HG02981 (cell line): Measurements from ENCODE around the gene RPAP2.
"Not testable (repeated sequence)": the region's sequence is repeated elsewhere in the genome, so short reads cannot be mapped to it uniquely, and the experiment has no call there.

Source experiments
- ATAC-seq: cut with Tn5 transposase; IDR thresholded peaks from one replicate; pipeline ENCODE4 v1.9.1; 2021; ENCODE audit warnings: mild to moderate bottlenecking, moderate library complexity; ENCODE audit not compliant: unreplicated experiment

The RPAP2 gene

DNA sequence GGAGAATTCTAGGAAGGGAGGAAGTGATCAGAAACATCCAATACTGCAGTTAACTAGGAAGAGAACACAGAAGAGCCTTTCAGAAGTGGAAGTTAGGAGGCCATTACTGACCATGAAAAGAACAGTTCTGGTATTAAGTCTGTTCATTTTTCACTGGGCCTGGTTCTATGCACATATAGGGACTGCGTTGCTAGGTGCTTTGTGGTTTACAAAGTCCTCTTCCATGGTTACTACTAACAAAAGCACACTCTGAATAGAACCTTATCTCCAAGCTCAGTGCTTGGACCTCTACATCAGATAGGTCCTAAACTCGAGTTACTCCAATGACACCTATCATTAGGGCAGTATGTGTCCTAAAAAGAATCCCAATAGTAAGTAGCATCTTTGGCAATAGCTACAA lies 75.4 kb downstream of the RPAP2 start:
- ATAC-seq, result no peak

DNA sequence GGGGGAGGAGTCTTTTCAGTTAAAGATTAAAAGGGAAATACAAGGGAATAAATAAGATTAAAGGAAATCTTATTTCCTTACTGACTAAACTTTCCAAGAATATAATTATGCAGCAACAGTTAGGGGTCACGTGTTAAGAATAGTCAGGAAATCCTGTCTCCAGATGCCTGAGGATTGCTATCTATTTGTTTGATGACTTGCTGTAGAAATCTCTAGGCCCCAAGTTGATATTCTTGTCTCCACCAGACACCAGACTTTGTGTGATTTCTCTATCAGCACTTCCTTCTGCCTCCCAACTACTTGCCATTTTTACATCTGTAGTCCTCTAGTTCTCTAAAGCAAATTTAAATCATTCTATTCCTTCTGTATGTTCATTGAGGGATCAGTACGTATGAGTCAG lies 77.5 kb downstream of the RPAP2 start:
- ATAC-seq, result no peak

DNA sequence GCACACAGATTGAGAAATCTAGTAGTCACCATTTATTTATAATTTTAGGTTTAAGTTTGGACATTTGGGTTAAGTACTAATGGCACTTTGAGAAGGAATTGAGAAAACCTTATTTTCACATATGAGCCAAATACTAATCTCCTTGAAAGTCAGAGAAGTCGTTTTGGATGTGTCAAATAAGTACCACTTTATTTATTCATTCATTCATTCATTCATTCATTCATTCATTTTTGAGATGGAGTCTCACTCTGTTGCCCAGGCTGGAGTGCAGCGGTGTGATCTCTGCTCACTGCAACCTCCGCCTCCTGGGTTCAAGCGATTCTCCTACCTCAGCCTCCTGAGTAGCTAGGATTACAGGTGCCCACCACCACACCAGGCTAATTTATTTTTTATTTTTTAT lies 79.1 kb downstream of the RPAP2 start:
- not testable (repeated sequence) for ATAC-seq

DNA sequence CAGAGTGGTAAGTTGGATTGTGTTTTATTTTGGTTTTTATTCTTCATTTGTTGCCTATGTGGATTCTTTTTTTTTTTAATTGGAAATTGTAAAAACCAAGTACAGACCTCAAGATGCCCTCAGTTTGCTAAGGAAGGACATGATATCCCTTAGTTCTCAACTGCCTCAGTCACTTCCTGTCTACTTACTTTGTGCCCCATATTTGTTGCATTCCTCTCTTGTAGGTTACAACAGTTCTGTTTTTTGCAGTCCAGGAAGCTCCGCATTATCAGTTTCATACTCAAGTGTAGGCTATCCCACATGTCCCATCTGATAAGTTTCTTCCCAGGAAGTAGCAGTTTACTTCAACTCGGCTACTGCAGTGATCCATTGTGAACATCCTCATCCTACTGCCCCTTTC lies 82.0 kb downstream of the RPAP2 start:
- no peak for ATAC-seq

DNA sequence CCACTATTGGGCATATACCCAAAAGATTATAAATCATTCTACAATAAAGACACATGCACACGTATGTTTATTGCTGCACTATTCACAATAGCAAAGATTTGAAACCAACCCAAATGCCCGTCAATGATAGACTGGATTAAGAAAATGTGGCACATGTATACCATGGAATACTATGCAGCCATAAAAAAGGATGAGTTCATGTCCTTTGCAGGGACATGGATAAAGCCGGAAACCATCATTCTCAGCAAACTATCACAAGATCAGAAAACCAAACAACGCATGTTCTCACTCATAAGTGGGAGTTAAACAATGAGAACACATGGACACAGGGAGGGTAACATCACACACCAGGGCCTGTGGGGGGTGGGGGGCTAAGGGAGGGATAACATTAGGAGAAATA lies 95.1 kb downstream of the RPAP2 start:
- not testable (repeated sequence) for ATAC-seq

DNA sequence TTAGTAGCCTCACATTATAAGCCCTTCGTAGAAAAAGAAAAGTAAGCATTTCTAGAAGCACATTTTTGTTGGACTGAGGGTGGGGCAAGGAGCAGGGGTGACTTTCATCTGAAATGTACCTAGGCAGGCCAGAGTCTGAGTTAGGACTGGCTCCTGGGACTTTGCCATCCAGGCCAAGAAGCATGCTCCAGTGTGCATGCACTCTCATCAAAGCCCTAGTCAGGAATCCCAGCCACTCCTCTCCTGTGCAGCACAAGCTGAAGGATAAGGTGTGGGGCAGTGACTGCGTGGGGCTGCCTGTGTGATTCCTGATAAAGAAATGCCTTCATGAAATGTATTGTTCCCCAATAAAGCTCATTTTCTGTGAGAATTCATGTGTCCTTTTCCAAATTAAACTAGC lies 99.7 kb downstream of the RPAP2 start:
- ATAC-seq, result no peak

DNA sequence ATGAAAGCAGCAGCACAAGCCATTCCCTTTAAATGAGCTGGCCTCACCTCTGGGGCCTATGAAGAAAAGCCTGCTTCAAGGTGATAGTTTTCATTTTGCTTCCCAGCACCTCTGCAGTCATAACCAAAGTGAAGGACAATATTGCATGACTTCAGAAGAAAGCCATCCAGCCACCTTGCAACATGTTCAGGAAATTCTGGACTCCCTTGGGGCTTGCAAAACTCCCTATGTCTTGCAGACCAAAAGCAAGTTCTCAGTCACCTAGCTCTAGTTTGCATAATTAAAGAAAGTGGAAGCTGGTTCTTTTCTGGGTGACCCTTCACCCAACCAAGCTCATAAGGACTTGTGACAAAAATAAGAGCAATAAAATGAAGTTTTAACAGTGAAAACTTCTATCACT lies 100.2 kb downstream of the RPAP2 start:
- ATAC-seq, result peak; percentile 95

DNA sequence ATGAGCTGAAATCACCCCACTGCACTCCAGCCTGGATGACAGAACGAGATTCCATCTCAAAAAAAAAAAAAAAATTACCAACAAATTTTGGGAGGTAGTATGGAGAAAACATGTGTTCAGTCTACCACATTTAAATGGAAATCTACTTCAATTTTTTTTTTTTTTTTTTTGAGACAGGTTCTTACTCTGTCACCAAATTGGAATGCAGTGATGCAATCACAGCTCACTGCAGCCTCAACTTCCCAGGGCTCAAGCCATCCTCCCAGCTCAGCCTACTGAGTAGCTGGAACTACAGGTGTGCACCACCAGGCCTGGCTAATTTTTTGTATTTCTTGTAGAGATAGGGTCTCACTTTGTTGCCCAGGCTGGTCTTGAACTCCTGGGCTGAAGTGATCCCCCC lies 105.8 kb downstream of the RPAP2 start:
- no peak for ATAC-seq

DNA sequence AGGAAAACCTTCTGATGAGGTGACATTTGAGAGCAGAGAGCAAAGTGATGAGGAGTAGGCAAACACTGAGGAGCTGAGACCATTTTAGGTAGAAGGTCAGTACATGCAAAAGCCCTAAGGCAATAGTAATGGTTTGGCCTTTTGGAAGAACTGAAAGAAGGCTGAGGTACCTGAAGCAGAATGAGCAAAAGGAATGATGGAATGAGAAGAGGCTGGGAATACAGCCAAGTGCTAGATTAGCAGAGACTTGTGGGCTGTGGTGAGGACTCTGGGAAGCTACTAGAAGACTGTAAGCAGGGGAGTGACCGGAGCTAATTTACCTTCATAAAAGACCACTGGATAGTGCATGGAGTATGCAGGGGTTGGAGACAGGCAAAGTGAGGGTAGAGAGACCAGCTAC lies 110.0 kb downstream of the RPAP2 start:
- no peak for ATAC-seq

DNA sequence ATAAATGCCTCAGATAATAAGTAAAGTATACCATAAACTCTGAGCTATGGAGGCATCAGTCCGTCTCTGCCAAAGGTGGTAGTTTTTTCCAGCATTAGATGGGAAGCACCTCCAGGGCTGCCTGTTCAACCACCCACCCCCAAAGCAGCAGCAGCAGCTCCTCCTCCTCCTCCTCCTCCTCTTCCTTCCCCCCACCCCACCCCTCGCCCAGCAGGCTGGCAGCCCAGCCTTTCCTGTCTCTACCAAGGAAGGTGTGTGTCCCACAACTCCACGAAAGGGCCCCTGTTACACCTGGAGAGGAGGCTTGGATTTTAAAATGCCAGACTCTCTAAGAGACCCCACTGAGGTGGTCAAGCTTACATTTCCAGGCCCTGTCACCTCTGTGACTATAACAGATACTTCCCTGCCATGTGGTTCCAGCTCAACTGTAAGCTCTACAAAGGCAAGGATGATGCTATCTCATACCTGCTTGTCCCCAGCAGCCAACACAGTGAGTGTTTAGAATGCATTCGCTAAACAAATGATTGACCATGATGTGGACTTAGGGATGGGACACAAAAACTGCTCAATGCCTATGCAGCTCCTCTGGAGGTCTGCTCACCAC lies 111.2 kb downstream of the RPAP2 start:
- ATAC-seq, result no peak

DNA sequence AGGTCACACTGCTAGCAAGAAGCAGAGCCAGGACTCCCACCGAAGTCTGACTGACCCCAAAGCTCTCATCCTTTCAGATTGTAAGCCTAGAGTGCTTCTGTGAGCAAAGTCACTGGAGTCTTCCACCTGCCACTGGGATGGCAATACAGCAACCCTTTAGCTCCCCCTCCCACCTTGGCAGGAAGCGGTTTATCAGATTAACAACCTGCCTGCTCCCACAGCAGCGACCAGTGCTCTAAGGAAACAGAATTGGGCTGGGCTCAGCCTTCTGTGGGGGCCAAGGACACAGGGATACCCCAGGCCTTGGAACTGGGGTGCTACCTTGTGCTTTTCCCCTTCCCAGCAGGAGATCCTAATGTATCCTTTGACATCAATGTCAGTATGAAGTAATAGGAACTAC lies 111.8 kb downstream of the RPAP2 start:
- no peak for ATAC-seq

DNA sequence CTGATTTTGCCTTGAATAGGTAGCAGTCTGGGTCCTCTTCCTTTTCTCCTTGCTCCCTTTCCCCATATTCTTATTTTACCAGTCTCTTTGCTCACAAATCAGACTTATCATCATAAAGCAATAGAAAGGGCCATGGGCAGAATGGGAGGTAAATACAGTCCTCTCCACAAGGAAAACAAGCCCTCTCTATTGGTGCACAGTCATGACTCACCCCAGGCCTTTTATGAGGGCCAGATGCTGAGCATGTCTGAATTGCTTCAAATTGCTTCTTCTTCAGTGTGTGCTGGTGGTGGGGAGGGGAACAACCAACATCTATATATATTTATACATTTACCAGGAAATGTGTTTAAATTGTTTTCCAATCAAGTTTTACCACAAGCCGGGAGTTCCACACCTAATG lies 112.7 kb downstream of the RPAP2 start:
- ATAC-seq, result no peak

DNA sequence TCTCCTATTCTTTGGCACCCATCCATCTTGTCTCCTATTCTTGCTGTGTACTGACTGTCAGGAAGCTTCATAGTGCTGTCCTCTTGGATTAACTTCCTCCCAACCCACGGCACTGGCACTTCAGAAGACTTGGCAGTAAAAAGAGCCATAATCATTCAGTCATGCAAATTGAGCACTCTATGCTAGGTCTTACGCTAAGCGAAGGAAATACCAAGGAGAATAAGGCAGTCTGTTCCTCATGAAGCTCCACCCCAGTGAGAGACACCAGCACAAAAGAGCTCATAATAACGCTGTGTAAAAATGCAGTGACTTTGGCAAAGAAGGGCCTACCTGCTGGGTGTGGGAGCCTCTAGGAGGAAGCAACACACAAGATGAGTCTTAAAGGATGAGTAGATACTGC lies 120.8 kb downstream of the RPAP2 start:
- ATAC-seq, result no peak

DNA sequence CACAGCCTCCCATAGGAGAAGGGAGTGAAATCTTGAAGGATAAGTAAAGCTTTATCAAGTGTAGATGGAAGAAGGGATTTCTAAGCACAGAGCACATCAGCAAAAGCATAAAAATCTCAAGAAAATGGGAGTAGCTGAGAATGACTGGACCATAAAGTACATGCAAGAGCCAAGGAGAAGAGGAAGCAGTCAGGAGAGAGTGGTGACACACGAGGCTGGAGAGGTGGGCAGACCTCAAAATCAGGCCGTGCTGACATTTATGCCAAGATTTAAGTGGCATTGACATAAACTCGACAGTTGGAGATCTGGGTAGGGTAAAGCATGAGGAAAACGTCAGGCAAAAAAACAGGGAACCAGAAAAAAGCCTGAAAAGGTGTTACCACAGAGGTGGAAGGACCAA lies 125.5 kb downstream of the RPAP2 start:
- ATAC-seq, result no peak

DNA sequence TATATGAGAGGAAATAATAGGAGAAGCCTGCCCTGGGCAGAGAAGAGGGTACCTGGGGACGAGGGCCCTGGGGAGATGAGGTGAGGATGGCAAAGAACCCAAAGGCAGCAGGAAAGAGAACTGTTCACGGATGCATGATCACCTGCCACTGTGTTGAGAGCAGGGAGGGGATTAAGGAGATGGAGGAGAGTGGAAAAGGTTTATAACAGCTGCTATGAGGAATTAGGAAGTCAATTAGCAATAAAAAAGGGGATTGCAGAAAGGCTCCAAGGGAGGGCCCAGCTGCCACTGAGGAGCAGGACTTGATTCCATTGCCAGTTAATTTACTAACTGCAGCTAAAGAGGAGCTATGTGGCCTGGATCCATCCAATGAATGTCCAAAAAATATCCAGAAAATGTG lies 126.8 kb downstream of the RPAP2 start:
- no peak for ATAC-seq

DNA sequence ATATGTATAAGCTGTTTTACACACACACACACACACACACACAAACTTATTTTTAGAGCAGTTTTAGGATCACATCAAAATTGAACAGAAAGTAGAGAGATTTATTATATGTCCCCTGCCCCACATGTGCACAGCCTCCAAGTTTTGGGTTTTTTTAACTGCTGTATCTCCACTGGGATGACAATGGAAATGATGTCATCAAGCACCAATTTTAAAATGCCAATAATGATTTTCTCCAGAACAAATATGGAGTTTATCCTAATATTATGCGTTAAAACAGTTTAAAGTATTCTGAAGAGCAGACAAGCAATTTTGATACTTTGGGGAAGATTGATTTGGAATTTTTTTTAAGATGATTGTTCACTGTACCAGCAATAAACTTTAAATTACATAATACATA lies 131.2 kb downstream of the RPAP2 start:
- no peak for ATAC-seq

DNA sequence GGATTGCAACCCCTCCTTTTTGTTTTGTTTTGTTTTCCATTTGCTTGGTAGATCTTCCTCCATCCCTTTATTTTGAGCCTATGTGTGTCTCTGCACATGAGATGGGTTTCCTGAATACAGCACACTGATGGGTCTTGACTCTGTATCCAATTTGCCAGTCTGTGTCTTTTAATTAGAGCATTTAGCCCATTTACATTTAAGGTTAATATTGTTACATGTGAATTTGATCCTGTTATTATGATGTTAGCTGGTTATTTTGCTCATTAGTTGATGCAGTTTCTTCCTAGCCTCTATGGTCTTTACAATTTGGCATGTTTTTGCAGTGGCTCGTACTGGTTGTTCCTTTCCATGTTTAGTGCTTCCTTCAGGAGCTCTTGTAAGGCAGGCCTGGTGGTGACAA lies 135.7 kb downstream of the RPAP2 start:
- ATAC-seq, result not testable (repeated sequence)

DNA sequence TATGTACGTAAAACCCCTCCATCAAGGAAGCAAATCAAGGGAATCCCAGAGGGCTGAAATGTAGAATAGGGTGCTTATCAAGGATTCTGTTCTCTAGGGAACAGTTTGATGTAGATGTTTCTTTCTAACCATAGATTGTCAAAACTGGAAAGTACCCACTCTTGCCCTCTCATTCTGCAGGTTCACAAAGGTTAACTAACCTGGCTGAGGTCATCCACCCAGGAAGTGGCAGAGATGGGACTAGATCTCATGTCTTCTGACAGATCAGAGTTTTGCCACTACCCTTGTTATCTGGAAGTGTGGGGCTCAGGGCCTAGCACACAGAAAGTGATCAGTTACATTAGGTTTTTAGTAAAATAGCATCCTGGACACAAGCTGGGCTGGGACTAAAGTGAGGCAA lies 140.4 kb downstream of the RPAP2 start:
- no peak for ATAC-seq

DNA sequence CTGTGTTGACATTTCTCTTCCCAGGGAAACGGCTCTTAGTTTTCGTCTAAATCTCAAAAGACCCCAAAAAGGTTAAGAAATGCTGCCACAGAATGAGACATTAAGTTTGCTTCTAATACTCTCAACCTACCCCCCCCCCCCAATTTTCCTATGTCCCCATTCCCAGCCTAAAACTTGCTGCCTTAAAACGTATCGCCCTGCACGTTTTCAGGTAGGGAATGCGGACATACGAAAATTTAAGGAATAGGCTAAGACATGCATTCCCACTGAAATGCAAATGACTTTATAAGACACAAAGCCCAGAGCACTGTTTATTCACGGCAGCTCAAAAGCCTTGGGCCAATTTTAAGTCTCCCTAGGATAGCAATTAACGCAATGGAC lies 142.4 kb downstream of the RPAP2 start:
- ATAC-seq, result no peak

DNA sequence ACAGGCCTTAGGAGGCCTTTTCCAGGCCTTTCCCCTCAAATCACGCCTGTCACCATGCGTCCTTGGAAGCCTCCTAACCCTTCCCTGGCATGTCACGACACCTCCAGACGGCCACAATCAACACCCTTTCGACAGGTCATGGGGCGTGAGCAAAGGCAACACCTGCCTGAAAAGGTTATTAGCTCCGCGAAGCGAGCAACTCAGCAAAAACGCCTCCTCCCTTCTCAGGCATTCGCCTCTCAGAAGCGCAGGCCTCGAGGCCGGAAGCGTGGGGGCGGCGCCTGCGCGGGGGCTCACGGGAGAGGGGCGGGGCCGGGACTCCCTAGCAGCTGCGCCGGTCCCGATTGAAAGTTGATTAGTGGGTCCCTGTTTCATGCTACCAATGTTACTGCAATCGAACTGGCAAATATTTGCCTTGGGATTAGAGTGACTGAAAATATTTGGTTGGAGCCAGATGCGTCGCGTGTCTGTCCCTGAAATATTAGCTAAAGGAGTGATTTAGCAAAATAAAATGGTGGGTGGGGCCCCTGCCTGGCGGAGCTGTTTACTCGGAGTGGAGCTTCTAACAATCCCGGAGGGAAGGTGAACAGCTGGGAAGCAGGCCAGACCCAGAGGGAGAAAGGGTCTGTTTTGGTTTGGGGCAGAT lies 143.0 kb downstream of the RPAP2 start:
- no peak for ATAC-seq

DNA sequence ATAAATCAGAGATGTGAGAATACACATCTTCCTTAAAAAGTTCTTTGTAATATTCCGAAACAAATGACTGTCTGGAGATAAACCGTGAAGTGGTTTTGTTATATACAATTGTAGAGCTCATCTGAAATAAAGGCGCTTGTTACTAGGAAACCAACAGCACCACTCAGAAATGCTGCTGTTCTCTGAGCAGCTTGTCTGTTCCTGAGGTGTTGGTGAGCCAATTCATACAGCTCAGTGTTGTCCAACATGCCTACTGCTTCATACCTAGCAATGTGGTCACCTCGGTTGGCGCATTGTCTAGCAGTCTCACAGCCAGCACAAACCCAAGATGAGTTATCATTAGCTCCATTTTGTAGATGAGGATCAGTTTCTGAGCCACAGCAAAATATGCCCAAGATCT lies 143.5 kb downstream of the RPAP2 start:
- ATAC-seq, result no peak

DNA sequence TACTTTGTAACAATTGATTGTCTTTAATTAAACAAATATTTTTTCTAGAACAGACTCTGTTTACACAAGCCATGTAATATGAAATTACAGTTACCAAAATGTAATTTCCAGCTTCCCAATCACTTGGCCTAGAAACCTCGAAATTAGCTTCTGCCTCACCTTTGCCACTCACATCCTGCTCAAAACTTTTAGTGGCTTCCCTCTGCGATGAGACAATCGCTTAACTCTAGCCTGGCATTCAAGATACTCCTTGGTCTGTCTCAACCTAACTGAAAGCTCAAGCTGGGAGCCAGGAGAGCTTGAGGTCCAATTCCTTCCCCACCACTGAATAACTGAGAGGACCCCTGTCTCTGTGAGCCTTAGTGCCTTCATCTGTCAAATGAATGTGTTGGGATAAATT lies 145.0 kb downstream of the RPAP2 start:
- no peak for ATAC-seq

DNA sequence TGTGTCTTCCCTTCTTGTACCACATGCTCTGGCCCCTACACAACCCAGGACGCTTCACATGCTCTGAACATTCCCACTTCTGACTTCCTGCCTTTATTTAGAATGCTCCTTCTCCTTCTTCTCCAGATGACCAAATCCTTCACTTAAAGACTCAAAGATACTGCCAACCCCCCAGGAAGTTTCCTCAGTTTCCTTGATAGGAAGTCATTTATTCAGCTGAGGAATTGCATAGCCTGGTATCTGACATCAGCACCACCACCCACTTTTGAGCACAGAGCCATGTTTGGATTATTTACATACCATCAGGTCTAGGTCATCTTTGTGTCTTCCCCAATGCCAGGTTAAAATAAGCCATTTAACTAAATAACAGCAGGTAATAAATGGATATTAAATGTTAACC lies 145.5 kb downstream of the RPAP2 start:
- no peak for ATAC-seq
